Amygdala (tissue), 56 donors: ENCODE data around the gene SNX14.
"Not testable (repeated sequence)": the region's sequence is repeated elsewhere in the genome, so short reads cannot be mapped to it uniquely, and the experiment has no call there.

Source experiments
- DNase-seq, 56 donors: peaks; one replicate each; lab custom pipeline; 2025; lab: John Stamatoyannopoulos, UW

SNX14 gene

DNA sequence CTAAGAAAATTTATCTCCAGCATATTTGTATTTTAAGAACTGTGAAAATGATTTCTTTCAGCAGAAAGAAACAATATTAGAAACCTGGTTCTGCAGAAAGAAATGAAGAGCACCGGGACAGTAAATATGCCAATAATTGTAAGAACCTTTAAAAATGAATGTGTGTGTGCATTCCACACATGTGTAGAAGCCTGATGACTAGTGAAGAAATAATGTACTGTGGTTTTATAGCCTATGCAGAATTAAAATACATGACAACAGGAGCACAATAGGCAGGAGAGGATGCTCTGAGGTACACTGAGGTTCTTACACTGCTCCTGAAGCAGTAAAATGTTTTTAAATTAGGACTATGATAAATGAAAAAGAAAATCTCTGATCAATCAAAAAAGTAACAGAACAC is 48.9 kb downstream of the SNX14 start:
- DNase-seq, result no peak

DNA sequence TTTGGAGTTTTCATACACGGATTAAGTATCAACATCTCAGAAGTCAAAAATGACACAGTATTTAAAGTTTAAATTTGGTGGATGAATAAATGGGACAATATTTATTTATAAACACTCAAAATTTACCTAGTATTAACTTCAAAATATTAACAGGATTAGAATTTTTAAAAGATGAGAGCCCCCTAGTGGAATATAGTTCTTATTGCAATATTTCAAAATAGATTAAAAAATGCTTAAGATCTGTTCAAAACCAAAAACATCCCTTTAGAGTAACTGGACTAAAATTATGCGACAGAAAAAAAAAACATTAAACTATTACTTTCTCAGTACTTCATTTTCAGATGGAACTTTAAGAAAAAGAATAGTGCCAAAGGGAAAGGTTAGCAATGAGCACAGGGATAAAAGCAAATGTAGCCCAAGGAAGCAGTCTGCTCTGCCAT is 56.6 kb downstream of the SNX14 start:
- DNase-seq, result no peak

DNA sequence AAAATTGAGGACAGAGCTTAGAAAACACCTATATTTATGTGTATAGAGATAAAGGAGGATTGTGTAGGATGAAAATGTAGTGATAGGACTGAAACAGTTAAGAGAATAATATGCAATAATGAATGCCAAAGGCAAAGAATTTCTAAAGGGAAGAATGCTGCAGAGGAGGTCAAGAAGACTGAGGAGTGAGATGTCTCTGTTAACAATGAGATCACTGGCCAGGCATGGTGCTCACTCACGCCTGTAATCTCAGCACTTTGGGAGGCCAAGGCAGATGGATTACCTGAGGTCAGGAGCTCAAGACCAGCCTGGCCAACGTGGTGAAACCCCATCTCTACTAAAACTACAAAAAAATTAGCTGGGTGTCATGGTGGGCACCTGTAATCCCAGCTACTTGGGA is 69.4 kb downstream of the SNX14 start:
- DNase-seq, result not testable (repeated sequence)

DNA sequence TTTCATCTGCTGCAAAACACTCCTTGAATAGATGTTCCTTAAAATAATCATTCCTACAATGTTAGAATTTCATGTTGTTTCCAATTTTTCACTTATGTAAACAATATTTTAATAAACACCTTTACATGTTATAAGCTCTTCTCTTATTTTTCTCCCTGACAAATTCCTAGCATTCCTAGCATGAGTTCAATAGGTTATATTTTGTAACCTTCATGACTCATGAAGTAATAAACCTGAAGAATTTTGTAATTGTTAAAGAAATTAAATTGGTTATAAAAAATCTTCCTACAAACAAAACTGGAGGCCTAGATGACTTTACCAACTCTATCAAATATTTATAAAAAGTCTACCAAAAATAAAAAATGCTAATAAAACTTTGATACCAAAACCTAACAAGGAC is 77.5 kb downstream of the SNX14 start:
- DNase-seq, result no peak

DNA sequence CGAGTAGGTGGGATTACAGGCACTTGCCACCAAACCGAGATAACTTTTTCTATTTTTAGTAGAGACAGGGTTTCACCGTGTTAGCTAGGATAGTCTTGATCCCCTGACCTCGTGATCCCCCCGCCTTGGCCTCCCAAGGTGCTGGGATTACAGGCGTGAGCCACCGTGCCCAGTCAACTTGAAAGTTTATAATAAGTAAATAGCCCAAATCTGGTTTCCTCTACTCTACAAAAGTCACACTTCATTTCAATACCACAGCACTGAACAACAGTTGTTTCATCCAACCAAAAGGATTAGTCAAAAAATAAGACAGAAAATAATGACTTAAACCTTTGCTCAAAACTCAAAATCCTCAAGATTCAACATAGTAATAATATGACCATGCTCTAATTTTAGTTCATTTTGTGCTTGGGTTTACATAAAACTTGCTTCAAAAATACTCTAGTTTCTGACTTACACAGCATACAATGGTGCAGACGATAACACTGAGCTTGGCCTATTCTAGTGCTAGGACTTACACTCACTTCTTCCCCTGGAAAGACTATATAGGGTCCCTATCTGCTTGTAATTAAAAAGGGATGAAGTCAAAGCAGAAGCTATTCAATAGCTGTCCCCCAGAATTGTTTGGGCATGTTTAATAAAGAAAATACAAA is 87.1 kb downstream of the SNX14 start:
- no peak for DNase-seq

DNA sequence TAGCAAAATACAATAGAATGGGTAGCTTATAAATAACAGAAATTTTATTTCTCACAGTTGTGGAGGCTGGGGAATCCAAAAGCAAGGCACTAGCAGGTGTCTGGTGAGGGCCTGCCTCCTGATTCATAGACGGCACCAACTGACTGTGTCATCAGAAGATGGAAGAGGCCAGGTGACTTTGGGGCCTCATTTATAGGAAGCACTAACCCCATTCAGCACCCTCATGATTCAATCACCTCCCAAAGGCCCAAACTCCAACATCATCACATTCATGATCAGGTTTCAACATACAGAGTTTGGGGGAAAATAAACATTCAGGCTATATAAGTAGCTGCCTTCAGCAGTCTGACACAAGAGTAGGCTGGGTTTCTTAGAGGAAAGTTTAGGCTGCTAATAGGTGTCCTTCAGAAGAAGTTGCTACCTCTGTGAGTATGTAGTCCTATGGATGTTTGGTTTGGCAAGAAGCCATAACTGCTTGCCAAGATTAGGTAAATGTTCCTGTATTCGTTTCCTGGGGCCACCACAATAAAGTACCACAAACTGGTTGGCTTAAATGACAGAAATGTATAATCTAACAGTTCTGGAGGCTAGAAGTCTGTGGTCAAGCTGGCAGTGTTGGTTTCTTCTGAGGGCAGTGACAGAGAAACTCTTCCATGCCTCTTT is 94.9 kb downstream of the SNX14 start:
- DNase-seq, result no peak

DNA sequence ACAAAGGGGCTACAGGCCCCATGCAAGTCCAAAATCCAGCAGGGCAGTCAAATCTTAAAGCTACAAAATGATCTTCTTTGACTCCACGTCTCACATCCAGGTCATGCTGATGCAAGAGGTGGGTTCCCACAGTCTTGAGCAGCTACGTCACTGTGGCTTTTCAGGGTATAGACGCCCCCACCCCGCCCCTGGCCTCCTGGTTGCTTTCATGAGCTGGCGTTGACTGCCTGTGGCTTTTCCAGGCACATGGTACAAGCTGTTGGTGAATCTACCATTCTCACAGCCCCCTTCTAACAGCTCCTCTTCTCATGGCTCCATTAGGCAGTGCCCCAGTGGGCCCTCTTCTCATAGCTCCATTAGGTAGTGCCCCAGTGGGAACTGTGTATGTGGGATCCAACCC is 96.8 kb downstream of the SNX14 start:
- DNase-seq, result no peak

DNA sequence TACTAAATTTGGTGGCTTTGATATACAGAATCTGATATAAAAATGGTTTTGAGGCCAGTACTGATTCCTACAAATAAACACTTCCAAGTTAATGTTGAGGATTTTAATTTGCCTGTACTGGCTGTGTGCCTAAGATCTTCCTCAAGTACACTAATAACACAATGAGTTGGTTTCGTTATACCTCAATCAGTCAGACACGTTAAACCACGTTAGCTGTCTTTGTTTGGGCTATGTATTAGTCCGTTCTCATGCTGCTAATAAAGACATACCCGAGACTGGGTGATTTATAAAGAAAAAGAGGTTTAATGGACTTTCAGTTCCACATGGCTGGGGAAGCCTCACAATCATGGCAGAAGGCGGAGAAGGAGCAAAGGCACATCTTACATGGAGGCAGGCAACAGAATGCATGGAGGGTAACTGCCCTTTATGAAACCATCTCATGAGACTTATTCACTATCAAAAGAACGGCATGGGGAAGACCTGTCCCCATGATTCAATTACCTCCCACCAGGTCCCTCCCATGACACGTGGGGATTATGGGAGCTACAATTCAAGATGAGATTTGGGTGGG is 97.6 kb downstream of the SNX14 start:
- DNase-seq, result no peak

DNA sequence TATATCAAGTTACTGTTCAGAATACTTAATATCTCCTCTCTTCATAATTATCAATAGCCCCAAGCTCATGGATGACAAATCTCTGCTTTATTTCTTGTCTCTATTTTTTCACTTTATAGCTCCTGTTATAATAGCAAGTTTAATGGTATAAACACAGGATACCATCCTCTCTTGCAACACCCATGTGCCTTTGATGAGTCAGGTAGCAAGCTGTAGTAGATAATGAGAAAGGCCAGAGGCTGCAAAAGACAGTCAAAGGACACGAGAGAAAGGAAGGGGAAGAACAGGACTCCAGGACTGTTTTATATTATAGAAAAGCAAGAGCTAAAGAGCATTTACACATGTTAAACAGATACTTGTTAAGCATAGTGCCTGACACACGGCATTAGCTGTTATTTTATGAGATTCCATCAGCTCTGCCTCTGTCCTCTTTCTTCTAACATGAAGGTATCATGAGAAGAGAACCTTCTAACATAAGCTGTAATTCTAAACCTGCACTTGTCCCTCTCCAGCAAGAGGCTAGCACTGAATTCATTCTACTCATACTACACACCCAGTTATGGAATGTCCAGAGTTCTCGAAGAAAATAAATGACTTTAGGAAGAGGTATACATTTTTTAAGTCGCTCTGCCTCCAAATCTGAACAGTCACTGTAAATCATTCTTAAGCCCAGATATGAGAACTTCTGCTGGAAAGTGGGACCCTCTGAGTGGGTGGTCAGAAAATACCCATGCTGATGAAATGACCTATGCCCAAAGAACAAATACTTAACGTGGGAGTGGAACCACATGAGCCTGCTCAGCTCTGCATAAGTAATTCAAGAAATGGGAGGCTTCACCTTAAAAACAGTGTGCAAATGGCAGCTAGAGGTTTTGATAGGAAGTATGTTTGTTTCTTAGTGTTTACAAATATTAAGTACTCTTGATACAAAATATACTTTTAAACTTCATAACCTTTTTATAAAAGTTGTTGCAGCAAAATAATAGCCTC is 98.8 kb downstream of the SNX14 start:
- DNase-seq, result no peak

DNA sequence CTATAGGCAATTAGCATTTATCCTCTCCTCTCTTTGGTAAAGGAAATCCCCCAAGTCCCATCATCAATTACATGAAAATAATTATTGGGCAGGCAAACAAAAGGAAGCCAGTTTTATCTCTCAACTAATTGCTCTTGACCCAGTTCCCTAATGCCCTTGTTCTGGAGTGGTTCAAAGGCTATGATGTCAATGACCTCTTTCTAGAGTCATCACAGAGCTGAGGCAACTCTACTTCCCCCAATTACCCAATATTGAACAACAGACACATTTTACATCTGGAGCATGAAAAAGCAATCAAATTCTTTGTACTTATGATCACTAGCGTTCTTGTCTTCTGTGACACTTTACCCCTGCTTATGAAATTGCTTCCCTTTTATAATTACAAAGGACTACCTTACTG is 100.3 kb downstream of the SNX14 start:
- no peak for DNase-seq

DNA sequence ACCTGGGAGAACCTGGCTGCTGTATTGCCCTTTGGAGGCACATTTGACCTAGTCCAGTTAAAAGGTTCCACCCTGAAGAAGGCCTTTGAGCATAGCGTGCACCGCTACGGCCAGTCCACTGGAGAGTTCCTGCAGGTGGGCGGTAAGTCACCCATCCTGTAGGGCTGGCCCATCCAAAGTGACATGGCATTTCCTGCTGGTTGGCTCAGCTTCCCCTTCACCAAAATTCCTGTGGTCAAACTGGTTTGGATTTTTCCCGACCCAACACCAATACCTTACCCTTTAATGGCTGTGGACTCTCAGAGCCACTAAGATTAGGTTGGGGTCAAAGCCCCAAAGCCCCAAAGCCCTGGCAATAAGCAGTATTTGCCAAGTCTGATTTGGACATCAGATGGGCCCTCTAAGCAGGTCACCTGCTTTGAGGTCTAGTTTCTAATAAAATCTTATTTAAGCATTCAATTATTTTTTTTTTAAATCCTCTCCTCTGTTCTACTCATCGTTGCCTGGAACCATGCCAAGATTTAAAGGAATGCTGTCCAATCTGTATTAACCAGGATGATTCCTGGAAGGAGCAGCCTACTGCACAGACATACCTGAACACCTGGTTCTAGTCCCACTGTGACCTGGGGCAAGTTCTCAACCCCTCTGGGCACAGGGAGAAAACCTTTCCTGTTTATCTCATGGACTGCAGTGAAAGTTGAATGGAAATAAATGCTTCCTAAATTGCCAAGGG is 103.0 kb downstream of the SNX14 start:
- DNase-seq, result no peak

DNA sequence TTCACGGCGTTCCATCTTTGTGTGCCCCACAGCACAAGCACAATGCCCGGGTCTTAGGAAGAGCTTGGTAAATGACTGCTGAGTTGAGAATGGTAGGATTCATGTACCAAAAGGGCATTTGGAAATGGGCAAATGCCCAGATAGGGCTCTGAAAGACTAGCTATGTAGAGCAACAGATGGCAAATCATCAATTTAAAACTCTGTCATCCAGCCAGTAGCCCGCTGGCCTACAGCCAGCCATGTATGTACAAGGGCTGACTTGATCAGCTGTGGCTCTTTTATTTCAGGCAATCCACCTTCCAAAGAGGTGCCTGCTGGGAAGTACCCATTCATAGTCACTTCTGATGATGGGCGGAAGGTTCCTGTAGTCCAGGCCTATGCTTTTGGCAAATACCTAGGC is 108.7 kb downstream of the SNX14 start:
- DNase-seq, result peak in 3 of 56 donors; percentile 8 to 37 (median 11)

DNA sequence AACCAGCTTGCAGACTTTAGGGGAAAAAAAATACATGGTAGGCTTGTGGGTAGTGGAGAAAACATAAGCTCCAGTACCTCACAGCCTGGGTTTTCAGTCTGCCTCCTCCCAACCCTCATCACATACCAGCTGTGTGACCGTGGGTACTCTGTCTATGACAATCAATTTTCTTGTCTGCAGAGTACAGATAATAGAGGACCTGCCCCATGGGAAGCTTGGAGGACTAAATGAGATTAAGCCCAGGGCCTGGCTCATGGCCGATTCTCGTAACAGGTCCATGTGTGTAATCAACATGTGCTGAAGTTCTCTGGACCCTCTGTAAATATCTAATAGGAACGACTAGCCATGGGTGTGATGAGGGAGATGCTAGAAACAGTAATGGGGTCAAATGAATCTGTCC is 109.8 kb downstream of the SNX14 start:
- no peak for DNase-seq

DNA sequence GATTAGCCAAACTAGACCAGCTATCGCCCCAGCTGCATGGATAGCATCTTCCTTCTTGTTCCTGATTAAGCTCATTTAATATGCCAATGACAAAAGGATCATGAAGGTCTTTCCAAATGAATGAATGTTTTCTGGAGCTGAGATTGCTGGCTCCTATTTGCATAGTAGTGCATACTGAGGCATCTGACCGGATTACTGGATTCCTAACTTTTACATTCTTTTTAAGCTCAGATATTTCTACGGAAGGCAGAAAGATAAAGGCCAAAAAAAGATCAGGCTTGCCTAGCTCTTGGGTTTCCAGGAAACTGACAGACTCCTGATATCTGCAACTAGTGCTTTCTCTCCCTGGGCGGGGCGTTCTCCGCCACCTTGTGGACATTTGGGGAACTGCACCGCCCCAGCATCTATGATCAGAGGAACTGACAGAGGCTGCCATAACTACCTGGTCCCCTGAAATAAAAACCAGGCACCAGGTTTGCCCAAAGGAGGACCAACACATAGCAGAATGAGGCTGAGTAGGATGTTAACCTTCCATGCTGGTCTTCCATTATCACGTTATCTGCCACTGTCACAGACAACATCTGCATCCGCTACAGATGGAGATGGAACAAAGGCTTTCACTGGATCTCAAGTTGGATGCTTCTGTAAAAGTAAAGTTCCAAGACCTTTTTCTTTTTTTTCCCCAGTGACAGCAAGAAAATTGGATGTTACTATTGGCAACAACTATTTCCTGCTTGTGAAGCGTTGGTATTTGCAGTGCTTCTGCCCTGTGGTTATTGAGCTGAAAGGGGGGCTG is 110.6 kb downstream of the SNX14 start:
- DNase-seq, result peak in 50 of 56 donors; percentile 3 to 81 (median 26)

DNA sequence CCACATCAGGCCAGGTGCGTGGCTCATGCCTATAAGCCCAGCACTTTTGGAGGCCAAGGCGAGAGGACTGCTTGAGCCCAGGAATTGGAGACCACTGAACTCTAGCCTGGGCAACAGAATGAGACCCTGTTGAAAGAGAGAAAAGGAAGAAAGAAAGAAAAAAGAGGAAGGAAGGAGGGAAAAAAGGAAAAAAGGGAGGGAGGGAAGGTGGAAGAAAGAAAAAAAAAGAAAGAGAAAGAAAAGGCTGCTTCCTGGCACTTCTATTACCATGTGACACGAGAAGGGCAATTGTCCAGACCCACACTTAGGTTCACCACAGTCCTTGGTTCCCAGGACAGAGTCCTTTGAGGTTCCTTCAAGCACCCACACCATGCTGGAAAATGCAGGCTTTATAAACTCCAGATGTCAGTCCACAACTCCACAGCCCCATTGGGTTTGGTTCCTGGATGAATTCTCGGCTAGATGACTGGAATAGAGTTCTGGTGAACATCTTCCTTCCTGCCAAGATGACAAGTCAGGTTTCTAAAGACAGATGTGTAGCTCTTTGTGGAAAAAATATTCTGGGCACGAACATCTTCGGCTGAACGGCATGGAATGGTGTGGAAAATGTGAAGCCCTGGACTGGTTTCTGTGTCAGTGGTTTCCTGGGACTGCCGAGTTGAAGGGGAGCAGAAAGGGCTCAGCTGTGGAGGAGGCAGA is 111.3 kb downstream of the SNX14 start:
- no peak for DNase-seq

DNA sequence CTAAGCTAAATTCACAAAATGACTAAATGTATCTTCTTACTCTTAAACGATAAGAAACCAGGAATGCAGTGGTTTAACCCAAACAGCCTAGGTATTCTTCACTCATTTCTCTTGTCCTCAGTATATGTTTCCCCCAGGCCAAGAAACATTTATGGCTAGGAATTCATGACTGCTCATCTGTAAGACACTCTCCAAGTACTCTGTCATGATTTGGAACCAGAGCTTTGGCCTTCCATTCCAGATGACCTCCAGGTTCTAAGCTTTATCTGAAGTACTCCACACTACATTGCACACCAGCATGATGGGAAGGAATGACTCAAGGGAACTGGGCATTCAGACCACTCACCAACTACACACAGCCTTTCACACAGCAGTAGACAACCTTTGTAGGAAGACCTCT is 114.5 kb downstream of the SNX14 start:
- no peak for DNase-seq

DNA sequence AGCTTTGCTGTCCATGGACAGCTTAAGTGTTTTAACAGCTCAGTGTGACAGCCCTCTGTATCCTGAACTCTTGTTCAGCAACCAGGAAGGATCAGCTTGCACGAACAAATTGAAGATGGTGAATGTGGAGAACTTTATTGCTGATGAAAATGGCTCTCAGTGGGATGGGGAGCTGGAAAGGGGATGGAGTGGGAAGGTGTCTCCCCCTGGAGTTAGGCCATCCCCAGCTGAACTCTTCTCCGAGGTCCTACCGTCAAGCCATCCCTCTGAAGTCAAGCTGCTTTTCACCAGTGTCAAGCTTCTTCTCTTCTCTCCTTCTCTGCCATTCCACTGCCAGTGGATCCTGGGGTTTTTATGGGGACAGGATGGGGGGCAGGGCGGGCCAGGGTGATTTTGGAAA is 117.1 kb downstream of the SNX14 start:
- no peak for DNase-seq

DNA sequence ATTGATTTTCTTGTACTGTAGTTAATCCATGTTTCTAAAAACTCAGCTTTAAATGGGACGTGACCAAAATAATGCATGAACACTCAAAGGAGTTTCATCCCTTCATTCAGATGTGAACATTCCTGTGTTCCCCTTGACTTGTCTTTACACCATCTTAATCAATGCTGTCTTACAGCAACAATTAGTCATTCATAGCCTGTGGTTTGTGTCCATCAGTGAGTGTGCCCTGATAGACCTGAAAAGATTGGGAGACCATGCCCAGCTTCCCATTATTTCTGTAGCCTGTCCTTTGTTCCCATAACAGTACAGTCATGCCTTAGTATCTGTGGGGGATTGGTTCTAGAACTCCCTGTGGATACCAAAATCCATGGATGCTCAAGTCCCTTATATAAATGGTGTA is 119.9 kb downstream of the SNX14 start:
- no peak for DNase-seq

DNA sequence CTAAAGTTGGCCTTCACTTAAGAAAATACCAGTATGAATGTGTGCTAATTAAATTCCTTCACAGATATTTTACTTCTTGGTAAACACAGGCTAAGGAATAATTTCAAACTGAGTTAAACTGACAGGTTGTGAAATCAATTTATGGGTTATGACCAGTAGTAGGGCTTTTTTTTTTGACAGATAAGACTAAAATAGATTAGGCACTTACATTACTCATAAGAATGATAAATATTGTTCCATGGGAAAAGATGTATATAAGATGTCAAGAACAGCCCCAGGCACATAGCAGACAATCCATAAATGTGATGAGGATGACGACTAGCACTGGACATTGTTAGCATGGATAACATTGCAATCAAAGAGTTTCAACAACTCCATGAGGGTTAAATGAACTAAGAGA is 120.9 kb downstream of the SNX14 start:
- DNase-seq, result no peak
